EH (cell line): ENCODE measurements around the gene TRMT44.

Experiments
- DNase-seq: peaks from one replicate; pipeline ENCODE4 v3.0.0-alpha.2; 2015; ENCODE audit warnings: low read depth

Gene TRMT44, protein sequence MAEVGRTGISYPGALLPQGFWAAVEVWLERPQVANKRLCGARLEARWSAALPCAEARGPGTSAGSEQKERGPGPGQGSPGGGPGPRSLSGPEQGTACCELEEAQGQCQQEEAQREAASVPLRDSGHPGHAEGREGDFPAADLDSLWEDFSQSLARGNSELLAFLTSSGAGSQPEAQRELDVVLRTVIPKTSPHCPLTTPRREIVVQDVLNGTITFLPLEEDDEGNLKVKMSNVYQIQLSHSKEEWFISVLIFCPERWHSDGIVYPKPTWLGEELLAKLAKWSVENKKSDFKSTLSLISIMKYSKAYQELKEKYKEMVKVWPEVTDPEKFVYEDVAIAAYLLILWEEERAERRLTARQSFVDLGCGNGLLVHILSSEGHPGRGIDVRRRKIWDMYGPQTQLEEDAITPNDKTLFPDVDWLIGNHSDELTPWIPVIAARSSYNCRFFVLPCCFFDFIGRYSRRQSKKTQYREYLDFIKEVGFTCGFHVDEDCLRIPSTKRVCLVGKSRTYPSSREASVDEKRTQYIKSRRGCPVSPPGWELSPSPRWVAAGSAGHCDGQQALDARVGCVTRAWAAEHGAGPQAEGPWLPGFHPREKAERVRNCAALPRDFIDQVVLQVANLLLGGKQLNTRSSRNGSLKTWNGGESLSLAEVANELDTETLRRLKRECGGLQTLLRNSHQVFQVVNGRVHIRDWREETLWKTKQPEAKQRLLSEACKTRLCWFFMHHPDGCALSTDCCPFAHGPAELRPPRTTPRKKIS

GRCh38 chr4:8440492-8441311, at the start of gene TRMT44, which contains the start of gene ACOX3:
Gene TRMT44, plus strand, starts transcription at chr4:8440777. Its CDS starts 46 bp downstream, at chr4:8440823.
Gene ACOX3, minus strand, starts transcription at chr4:8440723. Its CDS starts 24,202 bp downstream, at chr4:8416521.
- DNase-seq: peak; percentile 88

DNA sequence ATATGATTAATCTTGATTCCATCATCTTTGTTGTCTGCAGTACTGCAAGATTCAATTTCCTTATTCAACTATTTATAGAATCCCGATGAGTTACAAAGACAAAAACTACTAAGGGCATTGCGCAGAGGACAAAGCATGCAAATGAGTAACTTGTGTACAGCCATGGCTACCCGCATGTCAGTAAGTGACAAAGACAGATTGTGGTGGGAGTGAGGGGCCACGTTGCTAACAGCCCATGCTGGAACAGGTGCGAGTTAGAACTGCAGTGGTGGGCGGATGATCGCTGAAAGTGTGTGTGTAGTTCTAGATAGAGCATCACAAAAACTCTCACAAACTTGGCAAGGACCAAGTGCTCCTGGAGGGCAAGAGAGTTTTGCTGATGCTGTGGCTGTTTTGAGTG, 49.5 kb upstream of the TRMT44 start:
- no peak for DNase-seq

DNA sequence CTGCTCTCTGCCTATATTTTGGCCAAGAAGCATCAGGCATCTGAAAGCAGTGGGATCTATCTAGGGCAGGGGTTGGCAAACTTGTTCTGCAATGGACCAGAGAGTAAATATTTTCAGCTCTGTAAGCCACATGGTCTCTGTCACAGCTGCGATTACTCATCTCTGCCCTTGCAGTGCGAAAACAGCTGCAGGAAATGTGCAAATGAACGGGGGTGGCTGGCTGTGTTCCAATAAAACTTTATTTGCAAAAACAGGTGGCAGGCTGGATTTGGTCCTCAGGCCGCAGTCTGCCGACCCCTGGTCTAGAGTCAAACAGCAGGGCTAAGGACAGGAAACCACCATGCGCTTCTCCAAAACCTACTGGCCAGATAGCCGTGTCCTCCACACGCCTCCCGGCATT, 48.6 kb upstream of the TRMT44 start:
- DNase-seq: peak; percentile 72

- DNase-seq: no peak
These were observed 47.9 kb upstream of the TRMT44 start for GRCh38 chr4:8392591-8393190.

DNA sequence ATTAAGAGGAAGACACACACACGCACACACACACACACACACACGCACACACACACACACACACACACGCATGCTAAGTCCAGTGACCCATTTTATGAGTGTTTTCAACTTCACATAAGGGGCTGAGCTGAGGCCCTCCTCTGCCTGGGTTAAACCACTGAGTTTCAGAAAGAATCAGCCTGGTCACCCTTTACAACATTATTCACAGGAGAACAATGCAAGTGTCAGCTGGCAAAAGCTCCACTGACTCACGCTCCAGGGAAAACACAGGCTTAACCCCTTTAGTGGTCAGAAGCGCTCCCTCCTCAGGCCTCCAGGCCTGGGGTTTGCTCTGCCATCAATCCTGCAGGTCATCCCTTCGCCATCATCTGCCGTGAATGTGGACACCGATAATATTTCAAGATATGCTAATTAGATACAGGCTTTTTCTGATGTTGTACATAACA, 47.0 kb upstream of the TRMT44 start:
- peak; percentile 99 for DNase-seq

DNA sequence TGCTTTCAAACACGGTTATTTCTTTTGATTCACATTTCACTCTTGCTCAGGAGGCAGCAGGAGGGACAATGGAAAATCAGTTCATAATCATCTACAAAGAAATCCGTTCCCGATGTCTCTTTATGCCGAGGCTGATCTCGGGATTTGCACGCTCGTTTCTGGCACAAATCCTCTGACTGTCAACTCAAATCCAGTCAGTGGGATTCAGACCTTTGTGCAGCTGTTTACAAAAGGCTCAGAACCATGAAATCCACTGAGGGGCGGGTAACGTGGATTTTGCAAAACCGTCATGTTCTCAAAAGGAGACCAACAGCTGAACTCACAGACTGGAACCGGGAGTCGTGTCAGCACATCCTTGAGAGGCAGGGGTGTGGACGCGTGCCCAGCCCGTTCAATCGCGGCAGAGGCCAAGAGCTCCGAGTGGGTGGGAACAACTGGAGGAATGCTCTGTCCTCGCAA, 46.5 kb upstream of the TRMT44 start:
- DNase-seq: peak; percentile 59

- no peak for DNase-seq
These were observed 45.8 kb upstream of the TRMT44 start for GRCh38 chr4:8394806-8395205.

DNA sequence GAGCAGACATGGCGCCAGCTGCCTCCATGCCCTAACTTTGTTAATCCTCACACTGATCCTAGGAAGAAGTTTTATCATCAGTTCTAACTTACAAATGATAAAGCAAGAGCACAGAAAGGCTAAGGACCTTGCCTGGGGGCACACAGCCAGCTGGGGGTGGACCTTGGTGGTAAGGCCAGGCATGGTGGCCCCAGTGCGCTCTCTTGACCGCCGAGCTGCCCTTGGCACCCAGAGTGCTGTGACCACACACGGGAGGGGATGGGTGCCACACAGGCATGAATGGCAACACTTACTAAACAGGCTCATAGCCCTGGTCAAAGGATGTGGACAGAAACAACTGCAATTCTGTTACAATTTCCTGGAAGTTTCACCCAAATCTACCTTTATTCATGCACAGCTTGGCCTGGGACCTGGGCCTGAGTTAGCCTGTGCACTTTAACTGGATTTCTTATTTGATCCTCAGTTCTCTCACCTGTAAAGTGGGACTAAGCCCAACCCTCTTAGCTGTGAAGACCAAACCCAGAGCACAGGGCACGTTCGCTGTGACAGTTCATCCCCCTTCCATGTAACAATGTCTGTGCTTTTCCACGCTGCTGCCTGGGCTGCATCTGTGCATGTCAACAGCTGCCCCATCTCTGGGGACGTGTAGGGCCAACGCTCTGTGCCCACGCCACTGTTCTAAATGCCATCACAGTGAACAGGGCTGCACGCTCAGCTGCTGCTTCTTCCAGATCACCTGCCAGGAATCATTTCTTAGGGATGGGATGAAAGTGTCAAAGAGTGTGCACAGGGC, 44.9 kb upstream of the TRMT44 start:
- no peak for DNase-seq

DNA sequence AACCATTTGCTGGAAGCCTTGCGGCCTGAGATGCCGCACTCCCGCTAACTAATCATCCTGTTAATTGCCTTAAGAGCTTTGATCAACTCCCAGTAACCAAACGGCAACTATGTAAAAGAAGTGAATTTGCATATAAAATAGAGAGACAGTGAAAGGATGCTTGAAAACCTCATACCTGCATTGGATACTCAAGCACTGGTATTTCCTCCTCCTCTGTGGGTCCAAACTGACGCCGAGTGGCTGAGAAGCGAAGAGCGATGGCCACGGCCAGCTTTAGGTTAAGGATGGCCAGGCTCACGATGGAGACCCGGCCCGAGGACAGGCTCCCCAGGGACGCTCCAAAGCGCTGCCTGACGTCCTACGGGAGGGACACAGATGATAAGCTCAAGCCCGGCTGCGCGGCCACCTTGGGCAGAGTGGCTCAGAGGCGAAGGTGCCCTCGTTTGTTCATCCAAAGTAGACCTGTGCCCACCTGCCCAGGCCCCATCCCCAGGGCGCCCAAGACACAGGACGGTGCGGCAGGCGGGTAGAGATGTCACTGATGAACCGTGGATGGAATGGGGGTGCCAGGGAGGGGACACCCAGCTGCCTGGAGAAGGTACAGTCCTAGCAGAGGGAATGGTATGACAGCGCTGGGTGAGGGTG, 43.7 kb upstream of the TRMT44 start:
- DNase-seq: no peak

- no peak for DNase-seq
These were observed 42.2 kb upstream of the TRMT44 start for GRCh38 chr4:8398347-8398746.

DNA sequence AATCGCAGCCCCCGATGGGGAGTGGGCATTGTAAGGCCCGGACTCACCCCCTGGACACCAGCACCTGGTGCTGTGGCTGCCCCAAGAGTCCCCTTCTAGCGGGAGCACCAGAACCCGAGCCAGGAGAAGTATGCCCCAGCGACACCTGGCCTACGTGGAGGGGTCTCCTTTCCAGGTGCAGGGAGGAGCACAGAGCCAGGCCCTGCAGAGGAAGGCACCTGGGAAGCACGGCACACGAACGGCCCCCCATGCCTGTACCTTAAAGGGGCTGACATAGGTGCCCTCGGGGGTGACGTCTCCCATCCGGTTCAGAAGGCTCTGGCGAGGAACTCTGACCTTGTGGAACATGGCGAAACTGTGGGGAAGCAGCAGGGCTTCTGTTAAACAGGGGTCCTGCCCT, 41.3 kb upstream of the TRMT44 start:
- DNase-seq: no peak

DNA sequence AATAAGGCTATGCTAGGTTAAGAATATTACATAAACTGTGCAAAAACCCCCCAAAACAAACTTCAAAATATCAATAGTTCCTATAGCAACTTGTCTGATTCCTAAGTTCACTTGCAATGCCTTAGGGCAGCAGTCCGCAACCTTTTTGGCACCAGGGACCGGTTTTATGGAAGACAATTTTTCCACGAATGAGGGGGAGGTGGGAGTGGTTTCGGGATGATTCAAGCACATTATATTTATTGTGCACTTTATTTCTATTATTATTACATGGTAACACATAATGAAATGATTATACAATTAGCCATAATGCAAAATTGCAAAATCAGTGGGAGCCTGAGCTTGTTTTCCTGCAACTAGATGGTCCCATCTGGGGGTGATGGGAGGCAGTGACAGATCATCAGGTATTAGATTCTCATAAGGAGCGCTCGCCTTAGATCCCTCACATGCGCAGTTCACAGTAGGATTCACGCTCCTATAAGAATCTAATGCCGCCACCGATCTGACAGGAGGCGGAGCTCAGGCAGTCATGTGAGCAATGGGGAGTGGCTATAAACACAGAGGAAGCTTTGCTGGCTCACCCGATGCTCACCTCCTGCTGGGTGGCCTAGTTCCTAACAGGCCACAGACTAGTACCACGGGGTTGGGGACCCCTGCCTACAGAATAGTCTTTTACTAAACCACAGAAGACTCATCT, 39.8 kb upstream of the TRMT44 start:
- no peak for DNase-seq

GRCh38 chr4:8401665-8402064, 38.9 kb upstream of the TRMT44 start:
- no peak for DNase-seq

GRCh38 chr4:8402181-8402597, 38.4 kb upstream of the TRMT44 start:
- no peak for DNase-seq

- DNase-seq: no peak
These were observed 37.9 kb upstream of the TRMT44 start for GRCh38 chr4:8402640-8403039.

GRCh38 chr4:8403173-8403753, 37.3 kb upstream of the TRMT44 start:
- DNase-seq: peak; percentile 83

- no peak for DNase-seq
These were observed 36.6 kb upstream of the TRMT44 start for GRCh38 chr4:8403976-8404375.

GRCh38 chr4:8404791-8405515, 35.6 kb upstream of the TRMT44 start:
- DNase-seq: no peak

DNA sequence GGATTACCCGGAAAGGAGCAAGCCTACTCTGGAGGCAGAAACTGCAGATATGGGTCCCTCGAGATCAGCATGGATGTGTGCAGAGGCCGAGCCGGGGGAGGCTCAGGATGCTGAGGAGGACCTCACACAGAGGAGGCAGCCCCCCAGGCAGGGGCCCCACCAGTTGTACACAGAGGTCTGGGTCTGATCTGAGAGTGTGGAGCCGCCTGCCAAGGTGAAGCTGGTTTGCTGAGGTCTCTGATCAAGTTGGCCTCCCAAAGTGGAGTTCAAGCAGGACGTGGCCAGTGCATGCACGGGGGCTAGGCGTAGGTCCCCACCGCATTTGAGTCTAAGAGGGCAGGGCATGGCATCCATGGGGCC, 35.1 kb upstream of the TRMT44 start:
- DNase-seq: no peak
